ENCODE results near the gene QRFPR. TPM values are rescaled to one million over a fixed set of nuclear protein-coding genes. Genes with fewer than 3 reads are reported as not detected.
A peak's percentile ranks its signal among the peaks of the same experiment; 100 is the strongest.

The QRFPR gene
- total RNA-seq, 2 experiments from 2014 or later = not detected

DNA sequence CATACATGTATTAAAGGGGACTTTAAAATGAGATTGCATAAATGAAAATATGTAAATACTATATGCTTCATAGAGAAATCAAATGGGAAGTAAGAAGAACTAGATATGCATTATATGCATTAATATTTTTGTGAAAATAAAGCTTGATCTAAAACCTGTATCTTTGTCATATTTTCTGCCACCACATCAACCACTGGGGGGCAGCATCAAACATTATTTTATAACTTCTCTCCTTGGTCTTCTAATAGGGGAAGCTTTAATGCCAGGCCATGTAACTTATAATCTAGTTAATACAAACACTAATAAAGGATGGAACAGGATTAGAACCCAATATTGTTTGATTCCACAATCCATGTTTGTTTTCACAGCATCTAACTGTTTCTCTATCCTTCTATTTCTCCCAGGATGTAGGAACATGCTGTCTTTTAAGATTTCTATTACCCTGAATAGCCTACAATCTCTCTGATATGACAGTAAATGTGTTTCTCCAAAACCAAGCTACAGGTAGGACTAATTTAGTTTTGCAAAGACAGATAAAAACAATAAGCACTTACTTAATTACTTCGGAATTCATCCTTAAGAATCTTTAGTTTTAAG lies 10.0 kb downstream of the QRFPR start:
- no peak overlapping the region for H3K4me3 Mint-ChIP-seq
- H3K36me3 Mint-ChIP-seq (ENCODE audit: low read depth) = no peaks in the 10 kb centered on the region
- Histone ChIP-seq H3K27ac (ENCODE audit: low read depth in 1 of 2, low read length in 2 of 2) (no peak overlapping the region), H3K4me3 (ENCODE audit: low read length) (no peak overlapping the region), H3K36me3 (ENCODE audit: insufficient read depth, low read length) (no peaks in the 10 kb centered on the region), H3K9me3 (ENCODE audit: control insufficient read depth in 1 of 2, insufficient read depth in 1 of 2, low read length in 2 of 2) (no peaks in the 10 kb centered on the region), H3K27me3 (ENCODE audit: control insufficient read depth in 1 of 2, insufficient read depth in 2 of 2, low read length in 2 of 2) (peaks cover 6 to 11% of the 10 kb centered on the region in 2 experiments), H3K4me1 (ENCODE audit: insufficient read depth, low read length) (no peaks in the 10 kb centered on the region)
- POLR2A ChIA-PET = no interaction called here
- ATAC-seq (ENCODE audit: poor library complexity) (no peak), DNase-seq (peak in 4 of 14 experiments; percentile 21 to 36 (median 35))
- CTCF ChIA-PET = no interaction called here
- H3K27me3 Mint-ChIP-seq = peaks cover 20% of the 10 kb centered on the region
- peak; percentile 64 for TF ChIP-seq CTCF (IDR thresholded peaks at IDR 0.05)
- H3K4me1 Mint-ChIP-seq (ENCODE audit: low read depth) = no peaks in the 10 kb centered on the region
- H3K9me3 Mint-ChIP-seq = no peaks in the 10 kb centered on the region
- intact Hi-C loops (cut with DNase I, micrococcal nuclease) = loop anchor here (2.0 to 5.0 kb wide), 2 partner anchors 356 kb away; no protein-coding TSS in a partner anchor
- no peak overlapping the region for H3K27ac Mint-ChIP-seq

- Histone ChIP-seq H3K4me3 (ENCODE audit: low read length) (no peak overlapping the region), H3K36me3 (ENCODE audit: insufficient read depth, low read length) (no peaks in the 10 kb centered on the region), H3K27me3 (ENCODE audit: control insufficient read depth in 1 of 2, insufficient read depth in 2 of 2, low read length in 2 of 2) (peaks cover 4 to 11% of the 10 kb centered on the region in 2 experiments), H3K9me3 (ENCODE audit: control insufficient read depth in 1 of 2, insufficient read depth in 1 of 2, low read length in 2 of 2) (no peaks in the 10 kb centered on the region), H3K4me1 (ENCODE audit: insufficient read depth, low read length) (no peaks in the 10 kb centered on the region), H3K27ac (ENCODE audit: low read depth in 1 of 2, low read length in 2 of 2) (no peak overlapping the region)
- ChIA-PET POLR2A (no interaction called here), CTCF (no interaction called here)
- intact Hi-C loops (cut with DNase I, micrococcal nuclease) = no loop called here
- Mint-ChIP-seq H3K36me3 (ENCODE audit: low read depth) (no peaks in the 10 kb centered on the region), H3K9me3 (no peaks in the 10 kb centered on the region), H3K27me3 (peaks cover 37% of the 10 kb centered on the region), H3K4me3 (no peak overlapping the region), H3K27ac (no peak overlapping the region), H3K4me1 (ENCODE audit: low read depth) (no peaks in the 10 kb centered on the region)
- ATAC-seq (ENCODE audit: poor library complexity) (no peak), DNase-seq (no peak)
- no peak for TF ChIP-seq CTCF (IDR thresholded peaks at IDR 0.05)
These were observed 20.3 kb downstream of the QRFPR start for GRCh38 chr4:121360495-121360894.

- POLR2A ChIA-PET = no interaction called here
- Histone ChIP-seq H3K4me3 (ENCODE audit: low read length) (no peak overlapping the region), H3K27me3 (ENCODE audit: control insufficient read depth in 1 of 2, insufficient read depth in 2 of 2, low read length in 2 of 2) (peaks cover 4 to 11% of the 10 kb centered on the region in 2 experiments), H3K27ac (ENCODE audit: low read depth in 1 of 2, low read length in 2 of 2) (no peak overlapping the region), H3K36me3 (ENCODE audit: insufficient read depth, low read length) (no peaks in the 10 kb centered on the region), H3K9me3 (ENCODE audit: control insufficient read depth in 1 of 2, insufficient read depth in 1 of 2, low read length in 2 of 2) (peaks cover 0 to 6% of the 10 kb centered on the region in 2 experiments), H3K4me1 (ENCODE audit: insufficient read depth, low read length) (no peaks in the 10 kb centered on the region)
- intact Hi-C loops (cut with DNase I, micrococcal nuclease) = no loop called here
- CTCF ChIA-PET = no interaction called here
- no peak for ATAC-seq (ENCODE audit: poor library complexity)
- no peak for DNase-seq
- Mint-ChIP-seq H3K36me3 (ENCODE audit: low read depth) (no peaks in the 10 kb centered on the region), H3K27ac (no peak overlapping the region), H3K4me3 (no peak overlapping the region), H3K27me3 (peaks cover 55% of the 10 kb centered on the region), H3K9me3 (peaks cover 12% of the 10 kb centered on the region), H3K4me1 (ENCODE audit: low read depth) (no peaks in the 10 kb centered on the region)
- TF ChIP-seq CTCF (IDR thresholded peaks at IDR 0.05) = no peak
These were observed 22.3 kb downstream of the QRFPR start for GRCh38 chr4:121358473-121358872.

Data from CD4-positive, alpha-beta T cell (primary cell).